GM13977 (cell line): ENCODE data around the gene TMEM14A.

Experiments
- DNase-seq: peaks from one replicate; pipeline ENCODE4 v3.0.0; 2012; ENCODE audit warnings: low spot score
- in situ Hi-C: fragments of 300-500 bp; cut with MboI; formaldehyde crosslinking; loops from one replicate; pipeline ENCODE4 v1.12.0; 2022; ENCODE audit warnings: low sequenced_read_pairs, low pct_unique_long_range_greater_than_20kb, mixed read lengths, inconsistent platforms; ENCODE audit not compliant: unreplicated experiment
- TF ChIP-seq, protein P1 (sequence below): IDR thresholded peaks from 2 replicates; pipeline ENCODE4 v1.5.1; 2012; ENCODE audit warnings: mild to moderate bottlenecking, control low read depth; ENCODE audit not compliant: insufficient read depth; ENCODE audit errors: extremely low read depth, missing control alignments

Gene TMEM14A

DNA sequence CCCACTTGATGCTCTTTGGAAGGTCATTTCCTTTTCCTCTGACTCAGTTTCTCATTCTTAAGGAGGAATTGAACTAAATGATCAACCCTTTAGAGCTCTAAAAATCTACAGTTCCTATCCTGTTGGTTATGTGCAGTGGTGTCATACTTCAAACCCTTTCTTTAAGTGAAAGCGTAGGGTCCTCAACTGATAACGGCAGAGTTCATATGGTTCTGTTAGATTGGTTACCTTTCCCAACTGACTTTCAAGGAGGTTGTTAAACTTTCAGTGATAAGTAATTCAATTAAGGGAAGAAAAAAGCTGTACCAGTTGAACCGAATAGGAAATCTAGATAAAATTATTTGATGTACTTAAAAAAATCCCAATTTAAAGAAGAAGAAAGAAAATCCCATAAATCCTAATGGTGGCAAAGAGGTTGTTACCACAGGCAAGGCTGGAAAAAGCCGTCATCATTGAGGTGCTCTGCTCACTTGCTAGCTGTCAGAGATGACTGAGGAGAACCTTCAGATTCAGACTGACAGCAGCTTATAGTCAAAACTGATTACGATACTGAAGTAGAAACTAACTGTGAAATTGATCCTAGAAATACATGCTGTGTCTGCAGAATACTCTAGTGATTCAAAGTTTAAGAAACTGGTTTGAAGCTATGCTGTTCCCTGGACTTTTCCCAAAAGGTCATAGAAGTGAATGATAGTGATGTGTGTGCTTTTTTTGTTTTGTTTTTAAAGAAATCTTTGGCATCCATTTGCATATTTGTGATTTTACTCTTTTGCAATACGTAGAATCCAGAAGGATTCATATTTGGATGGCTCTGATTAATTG is 16.2 kb downstream of the TMEM14A start:
- no peak for DNase-seq
- TF ChIP-seq, protein P1, sequence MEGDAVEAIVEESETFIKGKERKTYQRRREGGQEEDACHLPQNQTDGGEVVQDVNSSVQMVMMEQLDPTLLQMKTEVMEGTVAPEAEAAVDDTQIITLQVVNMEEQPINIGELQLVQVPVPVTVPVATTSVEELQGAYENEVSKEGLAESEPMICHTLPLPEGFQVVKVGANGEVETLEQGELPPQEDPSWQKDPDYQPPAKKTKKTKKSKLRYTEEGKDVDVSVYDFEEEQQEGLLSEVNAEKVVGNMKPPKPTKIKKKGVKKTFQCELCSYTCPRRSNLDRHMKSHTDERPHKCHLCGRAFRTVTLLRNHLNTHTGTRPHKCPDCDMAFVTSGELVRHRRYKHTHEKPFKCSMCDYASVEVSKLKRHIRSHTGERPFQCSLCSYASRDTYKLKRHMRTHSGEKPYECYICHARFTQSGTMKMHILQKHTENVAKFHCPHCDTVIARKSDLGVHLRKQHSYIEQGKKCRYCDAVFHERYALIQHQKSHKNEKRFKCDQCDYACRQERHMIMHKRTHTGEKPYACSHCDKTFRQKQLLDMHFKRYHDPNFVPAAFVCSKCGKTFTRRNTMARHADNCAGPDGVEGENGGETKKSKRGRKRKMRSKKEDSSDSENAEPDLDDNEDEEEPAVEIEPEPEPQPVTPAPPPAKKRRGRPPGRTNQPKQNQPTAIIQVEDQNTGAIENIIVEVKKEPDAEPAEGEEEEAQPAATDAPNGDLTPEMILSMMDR, result no peak
- in situ Hi-C loops, result no loop called here

DNA sequence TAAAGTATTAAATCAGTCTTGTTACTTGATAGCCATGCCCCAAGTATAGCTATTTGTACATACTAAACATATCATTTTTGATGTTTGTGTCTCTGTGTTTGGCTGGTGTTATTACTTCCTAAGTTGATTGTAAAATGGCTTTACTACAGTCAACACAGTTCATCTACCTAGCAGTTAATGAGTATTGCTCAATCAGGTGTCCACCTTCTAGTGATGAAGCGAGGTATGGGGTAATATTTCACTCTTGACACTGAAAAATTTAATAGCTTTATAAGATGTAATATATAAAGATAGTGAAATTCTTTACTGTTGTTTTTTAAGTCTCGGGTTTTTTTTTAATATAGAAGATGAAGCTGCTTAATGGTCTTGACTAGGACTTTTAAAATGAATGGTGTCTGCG is 18.9 kb downstream of the TMEM14A start:
- TF ChIP-seq, protein P1, result no peak
- no peak for DNase-seq
- in situ Hi-C loops, result no loop called here

DNA sequence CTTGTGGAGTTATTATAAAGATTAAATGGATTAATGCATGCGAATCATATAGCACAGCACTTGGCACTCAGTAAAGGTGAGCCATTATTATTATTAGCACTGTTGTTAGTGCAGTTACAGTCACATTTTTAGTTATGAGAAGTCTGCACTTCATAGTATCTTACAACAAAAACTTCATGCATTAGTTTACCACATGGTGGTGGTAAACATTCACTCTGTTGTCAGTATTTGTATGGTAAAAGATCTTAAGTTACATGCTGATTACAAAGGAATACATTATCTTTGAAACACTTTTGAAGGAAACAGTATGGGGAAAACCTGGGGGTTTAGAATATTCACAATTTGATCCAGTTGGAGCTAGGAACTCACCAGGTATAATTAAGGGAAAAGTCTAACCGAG is 20.8 kb downstream of the TMEM14A start:
- no peak for DNase-seq

DNA sequence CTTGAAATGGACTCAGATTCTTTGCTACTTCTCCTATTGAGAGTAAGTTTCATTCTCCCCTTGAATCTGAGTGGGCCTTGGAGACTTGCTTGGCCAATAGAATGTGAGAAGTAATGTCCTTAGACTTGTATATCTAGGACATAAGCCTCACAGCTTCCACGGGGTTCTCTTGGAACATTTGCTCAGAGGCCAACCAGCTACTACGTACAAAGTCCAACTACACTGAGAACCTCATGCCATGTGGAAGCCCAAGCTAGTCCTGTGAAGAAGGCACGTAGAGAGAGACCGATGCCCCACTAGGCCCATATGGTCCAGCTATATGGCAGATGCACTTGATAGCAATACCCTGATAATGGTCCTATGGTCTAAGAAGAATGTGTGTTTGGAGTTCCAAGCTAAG is 22.9 kb downstream of the TMEM14A start:
- DNase-seq, result no peak
- TF ChIP-seq, protein P1, result no peak
- in situ Hi-C loops, result no loop called here

More for the DNA sequence above, 20.8 kb downstream of the TMEM14A start:
- in situ Hi-C loops, result no loop called here
- TF ChIP-seq, protein P1, result no peak

DNA sequence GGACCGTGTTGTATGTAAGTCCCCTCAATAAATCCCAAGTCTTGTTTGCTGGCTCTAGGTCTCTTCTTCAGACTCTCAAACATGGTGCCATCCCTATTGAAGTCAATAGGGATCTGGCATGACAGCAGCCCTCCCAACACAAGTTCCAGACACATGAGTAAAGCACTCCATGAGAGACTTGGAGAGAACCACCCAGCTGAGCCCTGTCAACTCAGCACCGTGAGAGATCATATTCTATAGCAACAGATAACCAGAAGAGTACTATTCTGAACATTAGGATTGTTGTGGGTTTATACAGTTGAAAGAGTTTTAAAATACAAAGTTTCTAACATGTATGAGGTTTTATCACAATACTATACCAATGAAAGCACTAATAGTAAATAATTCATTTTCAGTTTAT is 23.5 kb downstream of the TMEM14A start:
- TF ChIP-seq, protein P1, result no peak
- in situ Hi-C loops, result no loop called here
- DNase-seq, result no peak

DNA sequence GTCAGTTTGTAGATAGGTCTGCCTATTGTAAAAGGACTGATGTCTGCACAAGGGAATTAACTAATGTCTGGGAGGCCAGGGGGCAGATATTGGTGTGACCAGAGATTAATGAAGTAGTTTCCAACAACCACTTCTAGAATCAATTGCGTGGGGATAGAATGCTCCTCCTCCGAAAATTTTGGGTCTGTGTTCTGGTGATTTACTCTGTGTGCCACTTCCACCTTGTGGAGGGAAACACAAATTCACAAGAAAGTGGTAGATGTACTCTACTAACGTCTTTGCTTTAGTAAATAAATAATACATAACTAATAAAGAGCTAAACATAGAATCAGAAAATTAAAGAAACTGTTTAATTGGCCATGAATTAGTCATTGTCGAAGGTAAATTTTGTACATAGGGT is 25.5 kb downstream of the TMEM14A start:
- TF ChIP-seq, protein P1, result no peak
- in situ Hi-C loops, result no loop called here
- DNase-seq, result no peak
